ENCODE data around the gene STK10. TPM values are rescaled to one million over a fixed set of nuclear protein-coding genes. Genes with fewer than 3 reads are reported as not detected.

STK10 gene
- total RNA-seq, 1 donor from 2014 or later, result 32.3 TPM

DNA sequence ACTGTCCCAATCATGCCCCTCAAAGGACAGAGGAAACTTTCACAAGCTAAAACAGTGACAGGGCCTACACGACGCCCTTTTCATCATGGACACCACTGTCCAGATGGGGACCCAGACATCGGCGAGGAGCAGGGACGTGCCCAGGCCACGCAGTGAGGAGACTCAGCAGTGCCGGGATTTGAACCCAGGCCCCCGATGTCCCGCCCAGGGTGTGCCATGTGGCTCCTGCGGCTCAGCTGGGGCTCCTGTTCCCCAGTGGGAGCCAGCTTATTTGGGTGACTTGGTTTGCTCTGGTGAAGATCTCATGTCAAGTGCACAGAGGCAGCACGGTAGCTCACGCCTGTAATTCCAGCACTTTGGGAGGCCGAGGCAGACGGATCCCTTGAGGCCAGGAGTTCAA, 82.2 kb downstream of the STK10 start:
- TF ChIP-seq, protein P1, sequence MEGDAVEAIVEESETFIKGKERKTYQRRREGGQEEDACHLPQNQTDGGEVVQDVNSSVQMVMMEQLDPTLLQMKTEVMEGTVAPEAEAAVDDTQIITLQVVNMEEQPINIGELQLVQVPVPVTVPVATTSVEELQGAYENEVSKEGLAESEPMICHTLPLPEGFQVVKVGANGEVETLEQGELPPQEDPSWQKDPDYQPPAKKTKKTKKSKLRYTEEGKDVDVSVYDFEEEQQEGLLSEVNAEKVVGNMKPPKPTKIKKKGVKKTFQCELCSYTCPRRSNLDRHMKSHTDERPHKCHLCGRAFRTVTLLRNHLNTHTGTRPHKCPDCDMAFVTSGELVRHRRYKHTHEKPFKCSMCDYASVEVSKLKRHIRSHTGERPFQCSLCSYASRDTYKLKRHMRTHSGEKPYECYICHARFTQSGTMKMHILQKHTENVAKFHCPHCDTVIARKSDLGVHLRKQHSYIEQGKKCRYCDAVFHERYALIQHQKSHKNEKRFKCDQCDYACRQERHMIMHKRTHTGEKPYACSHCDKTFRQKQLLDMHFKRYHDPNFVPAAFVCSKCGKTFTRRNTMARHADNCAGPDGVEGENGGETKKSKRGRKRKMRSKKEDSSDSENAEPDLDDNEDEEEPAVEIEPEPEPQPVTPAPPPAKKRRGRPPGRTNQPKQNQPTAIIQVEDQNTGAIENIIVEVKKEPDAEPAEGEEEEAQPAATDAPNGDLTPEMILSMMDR (conservative IDR thresholded peaks at IDR 0.05), result no peak
- peaks cover 53% of the 10 kb centered on the region for H3K4me1 Mint-ChIP-seq
- no peak overlapping the region for H3K27ac Mint-ChIP-seq (ENCODE audit: unreplicated experiment)
- no peaks in the 10 kb centered on the region for H3K27me3 Mint-ChIP-seq (ENCODE audit: low read depth)
- H3K4me3 Mint-ChIP-seq, result no peak overlapping the region
- no peaks in the 10 kb centered on the region for H3K36me3 Mint-ChIP-seq (ENCODE audit: low read depth)
- no peaks in the 10 kb centered on the region for H3K9me3 Mint-ChIP-seq
- no peak for DNase-seq (ENCODE audit: low read depth, low spot score)

DNA sequence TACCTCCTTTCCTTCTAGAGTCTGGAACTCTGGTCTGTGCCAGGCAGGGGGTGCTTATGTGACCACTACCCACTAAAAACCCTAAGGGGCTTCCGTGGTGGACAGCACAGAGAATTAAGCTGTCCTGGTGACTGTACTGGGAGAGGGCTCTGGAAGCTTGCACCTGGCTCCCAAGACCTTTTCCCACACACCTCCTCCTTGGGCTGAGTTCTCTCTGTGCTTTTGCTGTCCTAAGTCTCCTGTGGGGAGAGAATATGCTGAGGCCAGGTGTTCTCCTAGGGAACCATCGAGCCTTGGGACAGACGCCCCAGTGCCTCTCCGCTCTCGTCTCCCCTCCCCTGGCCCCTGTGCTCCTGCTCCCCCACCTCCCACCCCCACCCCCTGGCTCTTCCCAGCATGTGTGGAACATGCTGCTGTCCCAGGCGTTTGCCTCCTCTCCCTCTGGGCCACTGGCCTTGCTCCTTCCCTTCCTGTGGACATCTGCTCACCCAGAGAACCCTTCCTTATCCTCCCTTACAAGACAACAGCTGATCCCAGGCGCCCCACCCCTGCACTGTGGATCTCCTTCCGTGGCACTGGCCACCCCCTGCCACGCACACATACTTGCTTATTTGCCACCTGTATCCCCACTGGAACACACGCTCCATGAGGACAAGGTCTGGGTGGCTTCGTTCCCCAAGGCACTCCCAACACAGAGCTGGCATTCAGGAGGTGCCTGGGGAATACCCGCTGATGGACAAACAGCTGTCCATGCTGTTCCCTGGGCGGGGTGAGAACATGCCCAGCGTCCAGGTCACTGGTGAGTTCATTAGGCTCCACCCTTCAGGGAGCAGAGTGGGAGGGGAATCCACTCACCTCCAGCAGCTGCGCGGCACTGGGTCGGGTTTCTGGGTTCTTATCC, 83.0 kb downstream of the STK10 start:
- no peak for DNase-seq (ENCODE audit: low read depth, low spot score)
- Mint-ChIP-seq H3K4me3 (no peak overlapping the region), H3K9me3 (no peaks in the 10 kb centered on the region), H3K27me3 (ENCODE audit: low read depth) (no peaks in the 10 kb centered on the region), H3K4me1 (peaks cover 50% of the 10 kb centered on the region), H3K36me3 (ENCODE audit: low read depth) (no peaks in the 10 kb centered on the region), H3K27ac (ENCODE audit: unreplicated experiment) (peak overlapping the region; percentile 57)
- TF ChIP-seq, protein P1 (conservative IDR thresholded peaks at IDR 0.05), result no peak

DNA sequence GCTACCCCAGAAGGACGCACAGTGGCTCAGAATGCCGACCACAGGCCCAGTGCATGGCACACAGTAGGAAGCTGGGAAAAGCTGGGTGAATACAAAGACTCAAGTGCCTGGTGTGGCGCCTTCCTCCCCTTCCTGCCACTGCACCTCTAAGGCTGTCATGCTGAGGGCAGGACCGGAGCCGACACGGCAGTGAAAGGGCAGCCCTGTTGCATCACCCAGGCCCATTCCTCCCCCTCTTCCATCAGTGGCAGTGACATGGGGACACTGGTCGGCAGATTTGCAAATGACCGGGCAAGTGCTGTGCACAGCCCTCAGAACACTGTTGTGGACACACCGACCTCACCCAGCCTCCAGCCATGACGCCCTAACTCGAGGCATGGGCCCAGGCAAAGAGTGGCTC, 84.0 kb downstream of the STK10 start:
- Mint-ChIP-seq H3K36me3 (ENCODE audit: low read depth) (peaks cover under 1% of the 10 kb centered on the region), H3K4me3 (peak overlapping the region; percentile 47), H3K27ac (ENCODE audit: unreplicated experiment) (peak overlapping the region; percentile 68), H3K27me3 (ENCODE audit: low read depth) (no peaks in the 10 kb centered on the region), H3K4me1 (peaks cover 45% of the 10 kb centered on the region), H3K9me3 (peaks cover under 1% of the 10 kb centered on the region)
- DNase-seq (ENCODE audit: low read depth, low spot score), result no peak
- TF ChIP-seq, protein P1 (conservative IDR thresholded peaks at IDR 0.05), result no peak

DNA sequence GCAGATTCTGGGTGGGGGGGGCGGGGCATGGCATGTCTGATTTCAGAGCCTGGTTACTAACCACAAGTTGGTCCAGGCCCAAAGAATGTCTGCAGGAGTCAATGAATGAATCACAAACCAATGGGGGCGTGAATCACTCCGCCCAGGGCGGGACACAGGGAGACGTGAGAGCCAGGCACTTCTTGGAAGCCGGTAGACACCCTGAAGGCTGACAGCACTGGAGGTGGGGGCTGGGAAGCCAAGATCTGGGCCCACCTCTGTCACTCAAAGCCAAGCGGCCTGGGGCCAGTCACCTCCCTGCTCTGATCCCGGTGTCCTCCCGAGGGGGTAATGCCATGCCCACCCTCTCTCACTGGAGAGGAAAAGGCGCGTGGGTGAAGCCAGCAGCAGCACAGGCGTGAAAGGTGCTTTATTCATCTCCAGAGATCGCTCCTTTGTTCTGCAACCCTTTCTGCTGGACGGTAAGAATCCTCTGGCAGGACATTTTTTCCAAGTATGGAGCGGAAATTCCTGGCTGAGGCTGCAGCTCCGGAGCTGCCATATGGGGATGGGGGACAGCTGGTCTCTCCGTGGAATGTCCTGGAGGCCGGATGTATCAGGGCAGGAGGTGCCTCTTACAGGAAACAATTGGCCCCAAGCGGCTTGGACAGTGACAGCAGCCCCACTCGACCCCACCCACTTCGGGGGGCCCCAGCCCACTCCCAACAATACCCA, 85.0 kb downstream of the STK10 start:
- peak overlapping the region; percentile 57 for H3K4me3 Mint-ChIP-seq
- peaks cover 49% of the 10 kb centered on the region for H3K4me1 Mint-ChIP-seq
- H3K27ac Mint-ChIP-seq (ENCODE audit: unreplicated experiment), result peak overlapping the region; percentile 94
- peak; percentile 10 for DNase-seq (ENCODE audit: low read depth, low spot score)
- H3K9me3 Mint-ChIP-seq, result peaks cover 3% of the 10 kb centered on the region
- no peaks in the 10 kb centered on the region for H3K27me3 Mint-ChIP-seq (ENCODE audit: low read depth)
- peaks cover 5% of the 10 kb centered on the region for H3K36me3 Mint-ChIP-seq (ENCODE audit: low read depth)
- TF ChIP-seq, protein P1 (conservative IDR thresholded peaks at IDR 0.05), result no peak

DNA sequence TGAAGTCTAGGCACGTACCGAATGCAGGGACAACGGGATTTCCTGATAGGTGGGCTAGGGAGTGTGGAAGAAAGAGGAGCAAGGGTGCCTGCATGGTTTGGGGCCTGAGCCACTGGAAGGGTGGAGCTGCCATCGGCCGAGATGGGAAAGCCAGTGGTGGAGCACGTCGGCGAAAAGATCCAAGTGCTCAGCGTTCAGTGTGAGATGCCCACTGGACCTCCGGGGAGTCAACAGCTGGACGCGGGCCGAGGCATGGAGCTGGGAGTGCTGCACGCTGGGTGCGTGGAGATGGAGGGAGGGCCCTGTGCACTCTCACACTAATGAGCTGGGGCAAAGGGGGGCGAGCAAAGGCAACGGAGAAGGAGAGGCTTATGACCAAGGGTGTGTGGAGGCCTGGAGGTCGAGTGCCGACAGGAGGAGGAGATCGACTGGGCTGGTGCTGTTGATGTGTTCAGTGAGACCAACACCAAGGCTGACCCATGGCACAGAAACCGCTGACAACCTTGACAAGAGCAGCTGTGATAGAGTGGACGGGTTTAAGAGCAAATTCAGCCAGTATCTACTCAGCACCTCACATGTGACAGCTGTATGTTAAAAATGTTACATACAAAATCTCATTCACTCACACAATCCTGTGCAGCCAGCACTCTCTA, 85.7 kb downstream of the STK10 start:
- DNase-seq (ENCODE audit: low read depth, low spot score), result no peak
- peak overlapping the region; percentile 19 for H3K4me3 Mint-ChIP-seq
- peaks cover 3% of the 10 kb centered on the region for H3K9me3 Mint-ChIP-seq
- H3K27me3 Mint-ChIP-seq (ENCODE audit: low read depth), result no peaks in the 10 kb centered on the region
- H3K27ac Mint-ChIP-seq (ENCODE audit: unreplicated experiment), result peak overlapping the region; percentile 50
- TF ChIP-seq, protein P1 (conservative IDR thresholded peaks at IDR 0.05), result no peak
- peaks cover 5% of the 10 kb centered on the region for H3K36me3 Mint-ChIP-seq (ENCODE audit: low read depth)
- H3K4me1 Mint-ChIP-seq, result peaks cover 44% of the 10 kb centered on the region

Data from neural crest cell (in vitro differentiated cells).